D721Med (cell line): ENCODE data around the gene TIMM13.

Experiments used
- DNase-seq: peaks from one replicate; pipeline ENCODE4 v3.0.0; 2011; ENCODE audit warnings: low spot score; ENCODE audit not compliant: insufficient read length
- FAIRE-seq: peaks from 2 replicates; lab custom pipeline; 2011; peaks lifted over from hg19 to GRCh38; lab: Jason Lieb, UNC
- TF ChIP-seq, protein P1 (sequence below): IDR thresholded peaks from 2 replicates; pipeline ENCODE4 v1.5.1; 2012; ENCODE audit warnings: mild to moderate bottlenecking, control low read depth; ENCODE audit not compliant: insufficient read depth; ENCODE audit errors: missing control alignments

The TIMM13 gene

DNA sequence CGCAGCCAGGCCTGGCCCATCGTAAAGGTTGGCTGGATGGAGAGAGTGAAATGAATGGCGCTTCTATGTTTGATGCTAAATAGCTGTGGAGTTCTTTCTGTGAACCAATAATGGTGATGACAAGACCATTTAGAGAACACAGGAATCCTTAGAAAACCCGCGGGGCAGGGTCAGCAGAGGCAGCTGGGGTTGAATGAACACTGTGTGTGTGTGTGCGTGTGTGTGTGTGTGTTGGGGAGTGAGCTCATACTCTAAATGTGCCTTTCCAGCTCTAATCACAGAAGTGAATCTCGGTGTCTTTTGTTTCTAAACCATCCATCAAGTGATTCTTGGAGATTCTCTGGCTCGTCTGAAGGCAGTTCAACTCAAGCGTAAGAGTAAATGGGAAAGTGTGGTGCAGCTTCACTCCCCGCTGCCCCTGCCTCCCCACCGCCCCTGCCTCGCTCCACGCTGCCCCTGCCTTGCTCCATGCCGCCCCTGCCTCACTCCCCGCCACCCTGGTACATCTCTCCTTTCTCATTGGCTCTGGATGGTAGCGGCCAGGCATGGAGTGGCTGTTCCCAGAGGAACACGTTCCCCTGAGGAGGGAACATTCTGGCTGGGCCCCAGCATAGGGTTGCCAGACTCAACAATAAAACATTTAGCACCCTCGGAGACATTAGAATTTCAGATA lies 46.1 kb downstream of the TIMM13 start:
- TF ChIP-seq, protein P1, sequence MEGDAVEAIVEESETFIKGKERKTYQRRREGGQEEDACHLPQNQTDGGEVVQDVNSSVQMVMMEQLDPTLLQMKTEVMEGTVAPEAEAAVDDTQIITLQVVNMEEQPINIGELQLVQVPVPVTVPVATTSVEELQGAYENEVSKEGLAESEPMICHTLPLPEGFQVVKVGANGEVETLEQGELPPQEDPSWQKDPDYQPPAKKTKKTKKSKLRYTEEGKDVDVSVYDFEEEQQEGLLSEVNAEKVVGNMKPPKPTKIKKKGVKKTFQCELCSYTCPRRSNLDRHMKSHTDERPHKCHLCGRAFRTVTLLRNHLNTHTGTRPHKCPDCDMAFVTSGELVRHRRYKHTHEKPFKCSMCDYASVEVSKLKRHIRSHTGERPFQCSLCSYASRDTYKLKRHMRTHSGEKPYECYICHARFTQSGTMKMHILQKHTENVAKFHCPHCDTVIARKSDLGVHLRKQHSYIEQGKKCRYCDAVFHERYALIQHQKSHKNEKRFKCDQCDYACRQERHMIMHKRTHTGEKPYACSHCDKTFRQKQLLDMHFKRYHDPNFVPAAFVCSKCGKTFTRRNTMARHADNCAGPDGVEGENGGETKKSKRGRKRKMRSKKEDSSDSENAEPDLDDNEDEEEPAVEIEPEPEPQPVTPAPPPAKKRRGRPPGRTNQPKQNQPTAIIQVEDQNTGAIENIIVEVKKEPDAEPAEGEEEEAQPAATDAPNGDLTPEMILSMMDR = no peak
- FAIRE-seq (no peak), DNase-seq (no peak)

DNA sequence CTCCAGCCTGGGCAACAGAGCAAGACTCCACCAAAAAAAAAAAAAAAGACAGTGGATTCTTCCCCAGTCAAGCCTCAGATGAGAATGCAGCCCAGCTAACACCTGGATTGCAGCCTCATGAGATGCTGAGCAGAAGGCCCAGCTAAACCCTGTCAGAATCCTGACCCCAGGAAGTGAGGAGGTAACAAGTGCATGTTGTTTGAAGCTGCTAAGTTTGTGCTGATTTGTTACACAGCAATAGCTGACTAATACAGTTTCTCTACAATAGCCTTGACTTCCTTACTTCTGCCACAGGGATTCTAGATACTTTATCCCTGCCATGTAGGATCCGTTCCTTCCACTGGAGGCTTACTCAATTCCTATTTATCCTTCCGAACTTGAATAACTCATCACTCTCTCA lies 46.8 kb downstream of the TIMM13 start:
- DNase-seq (no peak), FAIRE-seq (no peak)
- TF ChIP-seq, protein P1 = no peak

GRCh38 chr19:2376784-2377519 lies 50.4 kb downstream of the TIMM13 start:
- no peak for FAIRE-seq
- DNase-seq = no peak
- TF ChIP-seq, protein P1 = no peak
